Caco-2 (cell line): ENCODE results near the gene FABP3. TPM values are rescaled to one million over a fixed set of nuclear protein-coding genes. Genes with fewer than 3 reads are reported as not detected.

Source experiments
- BruUV-seq: library from RNA; stranded (reverse); fragments of 400-500 nt; replicated peaks from 2 replicates; lab custom pipeline; 2021; lab: Mats Ljungman, UMichigan
- CTCF ChIA-PET: fragments of 300-600 bp; sonication (Branson Sonifier 250); formaldehyde crosslinking; loops from one replicate; lab custom pipeline; 2022; ENCODE audit warnings: antibody characterized with exemption; lab: Charles Lee
- POLR2A ChIA-PET: fragments of 300-600 bp; sonication (Branson Sonifier 250); formaldehyde crosslinking; loops from one replicate; lab custom pipeline; 2022; ENCODE audit warnings: antibody characterized with exemption; lab: Charles Lee
- DNase-seq, 2 experiments: peaks; one replicate each; pipeline versions ENCODE4 v3.0.0 to v3.0.0-alpha.2; 2020 to 2022
- H3K27me3 ChIP-seq: replicated peaks from 2 replicates; pipeline ENCODE4 v1.6.0; 2011; ENCODE audit warnings: low read length; ENCODE audit not compliant: control insufficient read depth, insufficient read depth
- H3K36me3 ChIP-seq: 2 replicates; pipeline ENCODE4 v1.5.1; 2011; ENCODE audit warnings: low read length; ENCODE audit not compliant: control insufficient read depth, insufficient read depth
- H3K4me1 ChIP-seq: fragments of 250-450 bp; sonication (Bioruptor Pico); 2 replicates; pipeline ENCODE4 v1.5.1; 2020; ENCODE audit warnings: mild to moderate bottlenecking
- H3K4me3 ChIP-seq: 2 replicates; pipeline ENCODE4 v1.5.1; 2011; ENCODE audit warnings: low read depth, mild to moderate bottlenecking, control low read depth, low read length
- H3K9me3 ChIP-seq: fragments of 250-450 bp; sonication (Bioruptor Pico); 2 replicates; pipeline ENCODE4 v1.5.1; 2020; ENCODE audit warnings: mild to moderate bottlenecking, moderate library complexity
- H3K27ac Mint-ChIP-seq: one replicate; pipeline ENCODE4 v1.8.0; 2022; ENCODE audit warnings: mixed read lengths; ENCODE audit not compliant: unreplicated experiment
- H3K27me3 Mint-ChIP-seq: one replicate; pipeline ENCODE4 v1.8.0; 2022; ENCODE audit warnings: mixed read lengths; ENCODE audit not compliant: insufficient read depth, unreplicated experiment
- H3K36me3 Mint-ChIP-seq: one replicate; pipeline ENCODE4 v1.8.0; 2022; ENCODE audit warnings: mild to moderate bottlenecking, mixed read lengths; ENCODE audit not compliant: insufficient read depth, unreplicated experiment
- H3K4me1 Mint-ChIP-seq: one replicate; pipeline ENCODE4 v1.8.0; 2022; ENCODE audit warnings: low read depth, mixed read lengths; ENCODE audit not compliant: unreplicated experiment
- H3K4me3 Mint-ChIP-seq: one replicate; pipeline ENCODE4 v1.8.0; 2022; ENCODE audit warnings: mild to moderate bottlenecking, moderate library complexity, mixed read lengths; ENCODE audit not compliant: unreplicated experiment
- H3K9me3 Mint-ChIP-seq: one replicate; pipeline ENCODE4 v1.8.0; 2022; ENCODE audit warnings: mixed read lengths; ENCODE audit not compliant: unreplicated experiment
- CTCF ChIP-seq, 2 experiments: fragments of 200-600 bp in 1 of 2; IDR thresholded peaks; 1 replicate in 1 of 2; 2 replicates in 1 of 2; pipeline versions ENCODE4 v1.5.1 to v1.8.0; 2011 to 2022; ENCODE audit warnings: antibody characterized with exemption in 1 of 2, control low read depth in 1 of 2, inconsistent platforms in 1 of 2, low read depth in 1 of 2, low read length in 1 of 2, mild to moderate bottlenecking in 1 of 2, moderate library complexity in 1 of 2; ENCODE audit not compliant: insufficient read depth in 1 of 2, severe bottlenecking in 1 of 2, unreplicated experiment in 1 of 2
- intact Hi-C: fragments of 100-400 bp; cut with micrococcal nuclease; formaldehyde crosslinking; loops from one replicate; pipeline ENCODE4 v1.10.0; 2022; ENCODE audit not compliant: unreplicated experiment
- total RNA-seq: library from RNA; stranded (reverse); gene quantifications from 2 replicates; pipeline ENCODE4 v1.2.3, GENCODE V29; 2022

Gene FABP3
- total RNA-seq, 1 experiment from 2014 or later = 12.1 TPM

- Histone ChIP-seq H3K36me3 (no peaks in the 10 kb centered on the region), H3K9me3 (no peaks in the 10 kb centered on the region), H3K4me3 (no peak overlapping the region), H3K4me1 (0 out of 2 replicates have a peak, but pooled peaks cover 6% of the 10 kb centered on the region), H3K27me3 (no peaks in the 10 kb centered on the region)
- no peaks in the 10 kb centered on the region for H3K36me3 Mint-ChIP-seq
- POLR2A ChIA-PET = no interaction called here
- CTCF ChIA-PET = no interaction called here
- H3K27me3 Mint-ChIP-seq = no peaks in the 10 kb centered on the region
- H3K9me3 Mint-ChIP-seq = no peaks in the 10 kb centered on the region
- intact Hi-C loops = no loop called here
- BruUV-seq = no TSS peak
- no peak overlapping the region for H3K27ac Mint-ChIP-seq
- no peak for TF ChIP-seq CTCF (IDR thresholded peaks at IDR 0.05; ENCODE audit: insufficient read depth in 1 of 2, low read depth in 1 of 2, low read length in 1 of 2, severe bottlenecking in 1 of 2, unreplicated experiment in 1 of 2)
- DNase-seq = no peak
- H3K4me3 Mint-ChIP-seq = no peak overlapping the region
- H3K4me1 Mint-ChIP-seq = peaks cover 7% of the 10 kb centered on the region
Measured at GRCh38 chr1:31410871-31411270, 38.0 kb upstream of the FABP3 start.

- Histone ChIP-seq H3K36me3 (no peaks in the 10 kb centered on the region), H3K4me3 (no peak overlapping the region), H3K27me3 (no peaks in the 10 kb centered on the region), H3K4me1 (0 out of 2 replicates have a peak, but pooled peaks cover 6% of the 10 kb centered on the region), H3K9me3 (no peaks in the 10 kb centered on the region)
- no peak for TF ChIP-seq CTCF (IDR thresholded peaks at IDR 0.05; ENCODE audit: insufficient read depth in 1 of 2, low read depth in 1 of 2, low read length in 1 of 2, severe bottlenecking in 1 of 2, unreplicated experiment in 1 of 2)
- ChIA-PET POLR2A (no interaction called here), CTCF (no interaction called here)
- no peak for DNase-seq
- H3K9me3 Mint-ChIP-seq = no peaks in the 10 kb centered on the region
- intact Hi-C loops = no loop called here
- no peak overlapping the region for H3K4me3 Mint-ChIP-seq
- no peaks in the 10 kb centered on the region for H3K27me3 Mint-ChIP-seq
- no TSS peak for BruUV-seq
- H3K36me3 Mint-ChIP-seq = no peaks in the 10 kb centered on the region
- no peak overlapping the region for H3K27ac Mint-ChIP-seq
- H3K4me1 Mint-ChIP-seq = peaks cover 7% of the 10 kb centered on the region
Measured at GRCh38 chr1:31409946-31410858, 37.3 kb upstream of the FABP3 start.

GRCh38 chr1:31408788-31409318 is 36.0 kb upstream of the FABP3 start:
- Mint-ChIP-seq H3K27ac (no peak overlapping the region), H3K9me3 (no peaks in the 10 kb centered on the region), H3K4me3 (no peak overlapping the region), H3K4me1 (peaks cover 7% of the 10 kb centered on the region), H3K36me3 (no peaks in the 10 kb centered on the region), H3K27me3 (no peaks in the 10 kb centered on the region)
- POLR2A ChIA-PET = no interaction called here
- CTCF ChIA-PET = interaction anchor here (0.6 kb wide), 1 partner anchor 138 kb away, joined by 3 read pairs; no protein-coding TSS in a partner anchor
- Histone ChIP-seq H3K4me3 (no peak overlapping the region), H3K4me1 (0 out of 2 replicates have a peak, but pooled peaks cover 6% of the 10 kb centered on the region), H3K9me3 (no peaks in the 10 kb centered on the region), H3K36me3 (no peaks in the 10 kb centered on the region), H3K27me3 (no peaks in the 10 kb centered on the region)
- intact Hi-C loops = no loop called here
- no peak for DNase-seq
- TF ChIP-seq CTCF (IDR thresholded peaks at IDR 0.05; ENCODE audit: insufficient read depth in 1 of 2, low read depth in 1 of 2, low read length in 1 of 2, severe bottlenecking in 1 of 2, unreplicated experiment in 1 of 2) = no peak
- BruUV-seq = no TSS peak
